H9 (cell line): ENCODE measurements around the gene CDC5L. TPM values are rescaled to one million over a fixed set of nuclear protein-coding genes. Genes with fewer than 3 reads are reported as not detected.
A peak's percentile ranks its signal among the peaks of the same experiment; 100 is the strongest.

Experiments
- DNase-seq: peaks from one replicate; pipeline ENCODE4 v3.0.0-alpha.2; 2017
- H2AFZ ChIP-seq: one replicate; pipeline ENCODE4 v1.6.1; 2013; ENCODE audit warnings: mild to moderate bottlenecking, low read length, control low read depth, moderate library complexity
- H2AK5ac ChIP-seq: 2 replicates; pipeline ENCODE4 v1.6.1; 2013; ENCODE audit warnings: low read length, control low read depth, mixed read lengths; ENCODE audit not compliant: insufficient read length
- H2BK120ac ChIP-seq: one replicate; pipeline ENCODE4 v1.6.1; 2013; ENCODE audit warnings: low read depth, mild to moderate bottlenecking, low read length, control low read depth, inconsistent platforms; ENCODE audit not compliant: poor library complexity, severe bottlenecking
- H2BK12ac ChIP-seq: 2 replicates; pipeline ENCODE4 v1.6.1; 2013; ENCODE audit warnings: low read length, control low read depth, mixed read lengths, low read depth; ENCODE audit not compliant: insufficient read length
- H2BK15ac ChIP-seq: 2 replicates; pipeline ENCODE4 v1.6.1; 2013; ENCODE audit warnings: low read depth, low read length, control low read depth
- H2BK20ac ChIP-seq: one replicate; pipeline ENCODE4 v1.6.1; 2013; ENCODE audit warnings: low read depth, mild to moderate bottlenecking, low read length, control low read depth, inconsistent platforms; ENCODE audit not compliant: poor library complexity, severe bottlenecking
- H2BK5ac ChIP-seq: 2 replicates; pipeline ENCODE4 v1.6.1; 2013; ENCODE audit warnings: low read length, control low read depth, mixed read lengths; ENCODE audit not compliant: insufficient read length
- H3K14ac ChIP-seq: 2 replicates; pipeline ENCODE4 v1.6.1; 2013; ENCODE audit warnings: low read length, control low read depth; ENCODE audit not compliant: insufficient read depth
- H3K18ac ChIP-seq: 2 replicates; pipeline ENCODE4 v1.6.1; 2013; ENCODE audit warnings: low read depth, mild to moderate bottlenecking, mixed read lengths, low read length, control low read depth; ENCODE audit not compliant: insufficient read length
- H3K23ac ChIP-seq: 2 replicates; pipeline ENCODE4 v1.6.1; 2013; ENCODE audit warnings: low read length, control low read depth, mixed read lengths, low read depth; ENCODE audit not compliant: insufficient read length
- H3K23me2 ChIP-seq: 2 replicates; pipeline ENCODE4 v1.6.1; 2013; ENCODE audit warnings: low read depth, mild to moderate bottlenecking, mixed read lengths, low read length, control low read depth; ENCODE audit not compliant: insufficient read length, poor library complexity, severe bottlenecking
- H3K27ac ChIP-seq: 2 replicates; pipeline ENCODE4 v1.5.1; 2013; ENCODE audit warnings: low read length, control low read depth, mixed read lengths, low read depth; ENCODE audit not compliant: insufficient read length
- H3K27me3 ChIP-seq: 2 replicates; pipeline ENCODE4 v1.6.1; 2013; ENCODE audit warnings: low read length, control low read depth, inconsistent platforms; ENCODE audit not compliant: insufficient read depth
- H3K4ac ChIP-seq: 2 replicates; pipeline ENCODE4 v1.6.1; 2013; ENCODE audit warnings: low read depth, mild to moderate bottlenecking, control low read depth, inconsistent platforms, low read length, moderate library complexity
- H3K4me1 ChIP-seq: 2 replicates; pipeline ENCODE4 v1.6.1; 2013; ENCODE audit warnings: low read length, control low read depth, inconsistent platforms; ENCODE audit not compliant: insufficient read depth
- H3K4me2 ChIP-seq: 2 replicates; pipeline ENCODE4 v1.6.1; 2013; ENCODE audit warnings: low read length, control low read depth, mixed read lengths; ENCODE audit not compliant: insufficient read length, insufficient read depth
- H3K56ac ChIP-seq: 2 replicates; pipeline ENCODE4 v1.6.1; 2013; ENCODE audit warnings: low read depth, mild to moderate bottlenecking, mixed read lengths, low read length, control low read depth; ENCODE audit not compliant: insufficient read length
- H3K79me1 ChIP-seq: 2 replicates; pipeline ENCODE4 v1.6.1; 2013; ENCODE audit warnings: low read depth, mild to moderate bottlenecking, moderate library complexity, low read length, control low read depth, inconsistent platforms; ENCODE audit not compliant: insufficient read depth, poor library complexity, severe bottlenecking
- H3K79me2 ChIP-seq: 2 replicates; pipeline ENCODE4 v1.6.1; 2013; ENCODE audit warnings: low read length, control low read depth, inconsistent platforms; ENCODE audit not compliant: insufficient read depth
- H3K9ac ChIP-seq: 2 replicates; pipeline ENCODE4 v1.6.1; 2013; ENCODE audit warnings: low read length, control low read depth, mixed read lengths; ENCODE audit not compliant: insufficient read length; ENCODE audit errors: extremely low read depth
- H3K9me3 ChIP-seq: one replicate; pipeline ENCODE4 v1.6.1; 2013; ENCODE audit warnings: low read depth, low read length, inconsistent platforms; ENCODE audit not compliant: control insufficient read depth
- H3T11ph ChIP-seq: one replicate; pipeline ENCODE4 v1.6.1; 2013; ENCODE audit warnings: mild to moderate bottlenecking, low read length, control low read depth, inconsistent platforms
- H4K20me1 ChIP-seq: one replicate; pipeline ENCODE4 v1.6.1; 2013; ENCODE audit not compliant: control insufficient read depth, insufficient read length, insufficient read depth
- H4K5ac ChIP-seq: 2 replicates; pipeline ENCODE4 v1.6.1; 2013; ENCODE audit warnings: low read depth, mild to moderate bottlenecking, mixed read lengths, low read length, control low read depth; ENCODE audit not compliant: insufficient read length
- H4K8ac ChIP-seq: replicated peaks from 2 replicates; pipeline ENCODE4 v1.6.1; 2013; ENCODE audit warnings: low read length, control low read depth, mixed read lengths, low read depth; ENCODE audit not compliant: insufficient read length
- H4K91ac ChIP-seq: 2 replicates; pipeline ENCODE4 v1.6.1; 2013; ENCODE audit warnings: low read depth, mild to moderate bottlenecking, moderate library complexity, mixed read lengths, low read length, control low read depth; ENCODE audit not compliant: insufficient read length
- H3K27ac Mint-ChIP-seq, 3 experiments: 2 replicates in 2 of 3; 3 replicates in 1 of 3; pipeline ENCODE4 v1.8.0; 2020 to 2021; ENCODE audit warnings: mixed read lengths in 3 of 3, mild to moderate bottlenecking in 1 of 3, moderate library complexity in 1 of 3
- H3K27me3 Mint-ChIP-seq: 2 replicates; pipeline ENCODE4 v1.8.0; 2021; ENCODE audit warnings: low read depth, mild to moderate bottlenecking, moderate library complexity, mixed read lengths
- H3K36me3 Mint-ChIP-seq, 3 experiments: 2 replicates in 2 of 3; 3 replicates in 1 of 3; pipeline ENCODE4 v1.8.0; 2020 to 2021; ENCODE audit warnings: low read depth in 3 of 3, mixed read lengths in 3 of 3; ENCODE audit not compliant: insufficient read depth in 1 of 3
- H3K4me1 Mint-ChIP-seq, 2 experiments: 2 replicates each; pipeline ENCODE4 v1.8.0; 2020; ENCODE audit warnings: mixed read lengths in 2 of 2
- H3K4me3 Mint-ChIP-seq, 2 experiments: 2 replicates in 1 of 2; 3 replicates in 1 of 2; pipeline ENCODE4 v1.8.0; 2020 to 2021; ENCODE audit warnings: mild to moderate bottlenecking in 2 of 2, mixed read lengths in 2 of 2, moderate library complexity in 1 of 2
- H3K9me3 Mint-ChIP-seq, 2 experiments: 2 replicates in 1 of 2; 3 replicates in 1 of 2; pipeline ENCODE4 v1.8.0; 2020; ENCODE audit warnings: mild to moderate bottlenecking in 2 of 2, mixed read lengths in 2 of 2, moderate library complexity in 1 of 2
- WGBS: extraction: QIAGEN DNeasy Blood & Tissue Kit; methylation state at CpG from one replicate; pipeline ENCODE4 v1.1.7; 2013; ENCODE audit warnings: missing lambda C conversion rate, low lambda C conversion rate, mixed read lengths; ENCODE audit not compliant: insufficient read length; ENCODE audit errors: extremely low coverage; 5-methylcytosine and 5-hydroxymethylcytosine counted together
- microRNA-seq: library from miRNA; unstranded; fragments of <30 nt; microRNA quantifications from one replicate; pipeline ENCODE4, GENCODE V29; 2020; ENCODE audit warnings: borderline microRNAs expressed
- total RNA-seq: library from RNA; stranded (reverse); gene quantifications from 2 replicates; pipeline ENCODE4 v1.2.1, GENCODE V29; 2021
- TF ChIP-seq, protein P1 (sequence below): fragments of 200-600 bp; sonication (generic); conservative IDR thresholded peaks from 3 replicates; pipeline ENCODE4 v1.8.0; 2021; ENCODE audit warnings: antibody characterized with exemption, mild to moderate bottlenecking

Gene CDC5L
- total RNA-seq, 1 experiment from 2014 or later, result 34.3 TPM

DNA sequence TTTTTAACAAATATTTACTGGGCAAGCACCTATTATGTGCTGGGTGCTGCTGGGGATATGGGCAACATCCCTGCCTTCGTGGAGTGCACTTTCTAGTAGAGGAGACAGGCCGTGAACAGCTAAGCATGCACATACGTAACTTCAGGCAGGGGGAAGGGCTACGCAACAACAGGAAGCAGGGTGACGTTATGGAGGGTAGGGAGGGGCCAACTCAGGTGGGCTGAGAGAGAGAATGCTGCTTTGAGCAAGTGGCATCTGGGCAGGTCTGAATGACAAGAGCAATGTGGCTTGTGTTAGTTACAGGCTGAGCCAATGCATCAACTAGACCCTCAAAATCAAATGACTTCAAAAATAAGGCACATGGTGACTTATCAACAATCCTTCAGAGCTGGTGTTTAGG lies 112.1 kb downstream of the CDC5L start:
- Histone ChIP-seq H4K91ac (no peak overlapping the region), H2BK15ac (no peak overlapping the region), H4K8ac (no peak overlapping the region), H3K56ac (no peak overlapping the region), H3K79me1 (no peaks in the 10 kb centered on the region), H2BK20ac (no peak overlapping the region), H3K14ac (no peak overlapping the region), H3K4me1 (peaks cover 6% of the 10 kb centered on the region; the same call in 1 of the 2 replicates), H2BK5ac (no peak overlapping the region), H3K4me2 (no peak overlapping the region), H3K4ac (no peak overlapping the region), H3K79me2 (no peaks in the 10 kb centered on the region), H3K23ac (no peak overlapping the region), H2BK120ac (no peak overlapping the region), H3K27ac (no peak overlapping the region), H4K20me1 (no peaks in the 10 kb centered on the region), H2BK12ac (no peak overlapping the region), H3T11ph (no peak overlapping the region), H3K27me3 (no peaks in the 10 kb centered on the region), H3K18ac (no peak overlapping the region), H3K23me2 (no peaks in the 10 kb centered on the region), H4K5ac (no peak overlapping the region), H3K9ac (no peak overlapping the region), H2AK5ac (no peak overlapping the region), H3K9me3 (no peaks in the 10 kb centered on the region), H2AFZ (no peak overlapping the region)
- no peaks in the 10 kb centered on the region; a peak in 1 of 7 replicates for H3K36me3 Mint-ChIP-seq
- peaks cover 12 to 13% of the 10 kb centered on the region in 2 experiments for H3K4me1 Mint-ChIP-seq
- WGBS, result no CpG with 5 or more reads among the region's 5 CpGs
- peak; percentile 30 for DNase-seq
- peaks cover 5% of the 10 kb centered on the region; the same call in 1 of the 2 replicates for H3K27me3 Mint-ChIP-seq
- no peak overlapping the region for H3K4me3 Mint-ChIP-seq
- no peaks in the 10 kb centered on the region for H3K9me3 Mint-ChIP-seq
- TF ChIP-seq, protein P1, sequence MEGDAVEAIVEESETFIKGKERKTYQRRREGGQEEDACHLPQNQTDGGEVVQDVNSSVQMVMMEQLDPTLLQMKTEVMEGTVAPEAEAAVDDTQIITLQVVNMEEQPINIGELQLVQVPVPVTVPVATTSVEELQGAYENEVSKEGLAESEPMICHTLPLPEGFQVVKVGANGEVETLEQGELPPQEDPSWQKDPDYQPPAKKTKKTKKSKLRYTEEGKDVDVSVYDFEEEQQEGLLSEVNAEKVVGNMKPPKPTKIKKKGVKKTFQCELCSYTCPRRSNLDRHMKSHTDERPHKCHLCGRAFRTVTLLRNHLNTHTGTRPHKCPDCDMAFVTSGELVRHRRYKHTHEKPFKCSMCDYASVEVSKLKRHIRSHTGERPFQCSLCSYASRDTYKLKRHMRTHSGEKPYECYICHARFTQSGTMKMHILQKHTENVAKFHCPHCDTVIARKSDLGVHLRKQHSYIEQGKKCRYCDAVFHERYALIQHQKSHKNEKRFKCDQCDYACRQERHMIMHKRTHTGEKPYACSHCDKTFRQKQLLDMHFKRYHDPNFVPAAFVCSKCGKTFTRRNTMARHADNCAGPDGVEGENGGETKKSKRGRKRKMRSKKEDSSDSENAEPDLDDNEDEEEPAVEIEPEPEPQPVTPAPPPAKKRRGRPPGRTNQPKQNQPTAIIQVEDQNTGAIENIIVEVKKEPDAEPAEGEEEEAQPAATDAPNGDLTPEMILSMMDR, result no peak
- H3K27ac Mint-ChIP-seq, result peak overlapping the region in 1 of 3 experiments; percentile 78; a peak in 2 of 7 replicates

Small RNAs within 50 kb of the gene (microRNA-seq; reads per million reads assigned to microRNA genes)
- not detected for gene MIR4642

Other genes starting within 250 kb of the CDC5L start
- 0.28 and 0.29 TPM in 2 replicates for gene CAPN11, start 228.9 kb upstream of the CDC5L start, total RNA-seq
- gene MYMX, start 170.8 kb upstream of the CDC5L start, total RNA-seq, result 1.1 and 1.8 TPM in 2 replicates
- 118 and 124 TPM in 2 replicates for gene SLC29A1, start 164.1 kb upstream of the CDC5L start, total RNA-seq
- gene HSP90AB1, start 140.6 kb upstream of the CDC5L start, total RNA-seq, result 1,986 and 2,056 TPM in 2 replicates
- 34.5 and 36.1 TPM in 2 replicates for gene SLC35B2, start 130.2 kb upstream of the CDC5L start, total RNA-seq
- 9.7 and 12.1 TPM in 2 replicates for gene NFKBIE, start 122.2 kb upstream of the CDC5L start, total RNA-seq
- 2.4 and 2.7 TPM in 2 replicates for gene TMEM151B, start 117.3 kb upstream of the CDC5L start, total RNA-seq
- 21.7 and 22.1 TPM in 2 replicates for gene AARS2, start 74.4 kb upstream of the CDC5L start, total RNA-seq
- not detected in 2 replicates for gene SPATS1, start 45.1 kb upstream of the CDC5L start, total RNA-seq